ENCODE data around the gene ZHX3. TPM values are rescaled to one million over a fixed set of nuclear protein-coding genes. Genes with fewer than 3 reads are reported as not detected.
A peak's percentile ranks its signal among the peaks of the same experiment; 100 is the strongest.

Gene ZHX3
- total and polyA plus RNA-seq, 7 experiments from 2014 or later, result 6.6 to 12.8 (median 8.1) TPM

DNA sequence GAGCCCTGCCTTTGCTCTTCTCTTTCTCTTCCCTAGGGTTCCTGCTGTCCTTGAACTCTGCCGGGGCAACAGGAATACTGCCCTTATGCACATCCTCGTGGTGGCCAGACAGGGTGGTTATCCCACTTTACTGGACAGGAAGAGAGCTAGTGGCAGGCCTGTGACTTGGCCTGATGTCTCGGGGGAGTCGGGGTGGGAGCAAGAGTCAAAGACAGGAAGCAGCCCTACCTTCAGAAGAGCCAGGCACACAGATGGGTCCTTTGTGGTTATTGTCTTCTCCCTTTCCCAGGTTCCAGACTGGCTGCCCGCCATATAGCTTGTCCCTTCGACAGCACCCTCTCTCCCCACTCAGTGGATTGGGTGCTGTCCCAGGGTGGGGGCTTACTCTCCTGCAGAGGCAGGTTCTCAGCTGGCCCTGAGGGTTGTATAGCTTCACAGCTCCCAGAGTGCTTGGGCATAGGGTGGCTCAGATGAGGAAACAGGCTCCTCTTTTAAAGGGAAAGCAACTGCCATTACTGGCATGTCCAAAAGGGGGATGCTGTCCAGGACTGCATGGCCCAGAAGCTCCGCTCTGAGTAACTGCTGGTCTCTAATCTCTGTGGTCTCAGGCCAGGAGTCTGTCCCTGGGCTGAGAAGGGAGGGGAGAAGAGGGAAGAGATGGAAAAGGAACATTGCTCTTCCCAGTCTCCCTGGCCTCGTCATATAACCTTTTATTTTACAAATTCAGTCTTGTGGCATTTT, 162.9 kb downstream of the ZHX3 start:
- intact Hi-C loops (cut with micrococcal nuclease), result loop anchor here (5.0 to 10.0 kb wide), 3 partner anchors 163 to 538 kb away; partner anchors contain the start of gene ZHX3 (in 2 of the 2)
- Mint-ChIP-seq H3K27me3 (no peaks in the 10 kb centered on the region), H3K9me3 (peaks cover 0 to 5% (median 0%) of the 10 kb centered on the region in 11 donors), H3K4me3 (peak overlapping the region; percentile 63 to 96 (median 83)), H3K27ac (peak overlapping the region; percentile 90 to 100 (median 97)), H3K36me3 (peaks cover under 1 to 47% (median 5%) of the 10 kb centered on the region in 5 donors), H3K4me1 (peaks cover 79 to 100% (median 96%) of the 10 kb centered on the region in 7 donors)
- POLR2A ChIA-PET, result interaction anchor here (4.8 to 30.3 kb wide), 2 partner anchors 12 to 14 kb away, joined by 19 to 604 read pairs; partner anchors contain the start of gene PLCG1
- Histone ChIP-seq H3K4me3 (ENCODE audit: low read length) (peak overlapping the region; percentile 22), H3K36me3 (ENCODE audit: control insufficient read depth in 2 of 3, insufficient read depth in 3 of 3, low read length in 3 of 3) (no peaks in the 10 kb centered on the region), H3K27me3 (ENCODE audit: control insufficient read depth in 2 of 2, insufficient read depth in 2 of 2, low read length in 2 of 2) (no peaks in the 10 kb centered on the region), H3K27ac (ENCODE audit: low read depth, low read length) (peak overlapping the region; percentile 82), H3K9me3 (ENCODE audit: control insufficient read depth in 2 of 3, low read length in 3 of 3) (no peaks in the 10 kb centered on the region), H3K4me1 (ENCODE audit: control insufficient read depth in 2 of 2, insufficient read depth in 2 of 2, low read length in 2 of 2) (peaks cover 96 to 98% of the 10 kb centered on the region in 2 donors)
- ATAC-seq, result no peak
- CTCF ChIA-PET, result interaction anchor here (2.0 to 13.2 kb wide), 2 partner anchors 14 to 18 kb away, joined by 7 to 236 read pairs; partner anchors contain the start of gene PLCG1
- no peak for DNase-seq

DNA sequence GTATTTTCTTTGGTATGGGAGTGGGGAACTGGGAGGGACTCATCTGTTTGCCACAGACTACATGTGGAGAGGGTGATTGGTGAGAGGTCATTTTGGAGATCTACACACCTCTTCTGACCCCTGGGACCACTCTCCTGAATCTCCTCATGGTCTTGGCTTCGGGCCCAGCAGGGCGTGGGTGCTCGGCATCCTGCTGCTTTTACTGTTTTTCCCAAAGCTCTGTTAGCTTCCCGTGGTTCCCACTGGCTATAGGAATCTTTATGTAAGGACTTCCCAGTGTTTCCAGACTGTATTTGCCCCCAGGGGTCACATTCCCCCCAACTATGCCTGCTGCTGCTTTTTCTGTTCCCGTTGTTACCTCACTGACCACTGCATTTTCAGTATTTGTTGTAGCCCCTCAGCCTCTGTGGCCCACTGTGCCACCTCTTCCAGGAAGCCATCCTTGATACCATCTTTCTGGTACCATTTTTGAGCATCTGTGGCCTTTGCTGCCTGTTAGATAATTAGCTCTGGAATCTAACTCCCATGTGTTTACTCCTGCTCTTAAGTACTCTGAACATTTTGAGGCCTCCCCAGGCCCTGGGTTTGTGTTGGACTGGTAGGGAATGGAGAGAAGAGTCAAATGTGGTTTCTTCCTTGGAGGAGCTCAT, 165.3 kb downstream of the ZHX3 start:
- H3K9me3 Mint-ChIP-seq, result peaks cover 0 to 4% (median 0%) of the 10 kb centered on the region in 11 donors

DNA sequence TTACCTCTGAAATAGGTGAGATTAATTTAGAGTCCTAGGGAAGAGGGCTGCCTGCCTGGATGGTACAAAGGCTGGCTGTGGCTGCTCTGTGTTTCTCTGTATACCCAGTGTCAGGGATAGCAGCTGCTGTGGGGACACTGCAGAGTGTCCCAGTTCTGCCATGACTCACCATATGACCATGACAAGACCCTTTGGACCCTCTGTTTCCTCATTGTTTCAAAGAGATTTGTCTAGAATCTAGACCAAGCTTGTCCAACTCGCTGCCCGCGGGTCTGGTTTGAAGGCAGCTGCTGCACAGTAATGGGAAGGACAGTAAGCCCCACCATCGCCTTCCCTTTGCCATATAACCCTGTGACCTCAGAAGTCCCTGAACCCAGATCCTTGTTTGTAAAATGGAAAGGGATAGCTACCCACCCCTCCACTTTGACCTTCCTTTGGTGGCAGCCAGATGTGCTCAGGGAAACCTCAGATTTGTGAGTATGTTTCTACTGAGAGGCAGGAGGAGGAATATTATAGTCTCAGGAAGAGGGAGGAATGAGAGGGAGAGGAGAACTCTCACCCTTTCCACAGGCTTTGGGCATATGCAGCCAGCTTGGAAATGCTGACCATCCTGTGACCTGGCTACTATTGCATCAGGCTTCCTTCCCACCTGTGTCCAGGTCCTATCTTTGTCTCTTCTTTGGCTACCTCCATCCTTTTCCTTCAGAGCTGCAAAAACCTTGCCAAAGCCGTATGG, 166.2 kb downstream of the ZHX3 start:
- H3K27ac Mint-ChIP-seq, result peak overlapping the region; percentile 86 to 100 (median 94)

More for the DNA sequence above, 165.3 kb downstream of the ZHX3 start:
- Histone ChIP-seq H3K4me1 (ENCODE audit: control insufficient read depth in 2 of 2, insufficient read depth in 2 of 2, low read length in 2 of 2) (peaks cover 96 to 97% of the 10 kb centered on the region in 2 donors), H3K4me3 (ENCODE audit: low read length) (no peak overlapping the region), H3K9me3 (ENCODE audit: control insufficient read depth in 2 of 3, low read length in 3 of 3) (no peaks in the 10 kb centered on the region), H3K27me3 (ENCODE audit: control insufficient read depth in 2 of 2, insufficient read depth in 2 of 2, low read length in 2 of 2) (no peaks in the 10 kb centered on the region), H3K27ac (ENCODE audit: low read depth, low read length) (peak overlapping the region; percentile 91), H3K36me3 (ENCODE audit: control insufficient read depth in 2 of 3, insufficient read depth in 3 of 3, low read length in 3 of 3) (no peaks in the 10 kb centered on the region)
- DNase-seq, result no peak
- CTCF ChIA-PET, result interaction anchor here (1.6 to 13.2 kb wide), 2 partner anchors 12 to 21 kb away, joined by 5 to 236 read pairs; partner anchors contain the start of gene PLCG1
- POLR2A ChIA-PET, result interaction anchor here (0.6 to 30.3 kb wide), 4 partner anchors 12 to 174 kb away, joined by 3 to 604 read pairs (median 3); partner anchors contain the start of gene PLCG1
- intact Hi-C loops (cut with micrococcal nuclease), result loop anchor here in 1 of 2 donors (10.0 kb wide), 1 partner anchor 283 kb away; no protein-coding TSS in a partner anchor
- no peak for ATAC-seq
- peak overlapping the region; percentile 76 to 100 (median 94) for H3K27ac Mint-ChIP-seq
- no peaks in the 10 kb centered on the region for H3K27me3 Mint-ChIP-seq
- peak overlapping the region; percentile 54 to 96 (median 77) for H3K4me3 Mint-ChIP-seq
- peaks cover 75 to 100% (median 94%) of the 10 kb centered on the region in 7 donors for H3K4me1 Mint-ChIP-seq
- H3K36me3 Mint-ChIP-seq, result peaks cover 0 to 49% (median 9%) of the 10 kb centered on the region in 5 donors

DNA sequence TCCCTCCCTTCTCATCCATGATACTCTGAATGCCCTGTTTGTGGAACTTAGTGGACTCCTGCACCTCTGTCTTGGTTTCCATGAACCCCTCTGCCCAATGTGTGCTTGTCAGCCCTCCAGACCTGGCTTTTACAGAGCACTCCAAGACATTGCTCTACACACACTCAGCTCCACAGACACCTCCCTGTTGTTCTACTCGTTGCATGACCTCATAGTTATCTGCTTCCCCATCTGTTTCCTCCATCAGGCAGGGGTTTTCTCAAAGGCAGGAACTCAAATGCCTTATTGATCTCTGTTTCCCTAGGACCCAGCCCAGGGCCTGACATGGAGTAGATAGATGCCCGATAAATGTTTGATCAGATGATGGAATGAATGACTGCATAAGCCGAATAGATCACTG, 166.9 kb downstream of the ZHX3 start:
- peaks cover 0 to 52% (median 14%) of the 10 kb centered on the region in 5 donors for H3K36me3 Mint-ChIP-seq
- DNase-seq (peak in 3 of 9 donors; percentile 22 to 73 (median 29)), ATAC-seq (peak; percentile 77)
- peak overlapping the region; percentile 63 to 97 (median 84) for H3K4me3 Mint-ChIP-seq
- no peaks in the 10 kb centered on the region for H3K9me3 Mint-ChIP-seq
- H3K27ac Mint-ChIP-seq, result peak overlapping the region; percentile 86 to 100 (median 94)
- H3K36me3 ChIP-seq (ENCODE audit: control insufficient read depth in 2 of 3, insufficient read depth in 3 of 3, low read length in 3 of 3), result no peaks in the 10 kb centered on the region
- no peaks in the 10 kb centered on the region for H3K27me3 ChIP-seq (ENCODE audit: control insufficient read depth in 2 of 2, insufficient read depth in 2 of 2, low read length in 2 of 2)
- peak overlapping the region; percentile 91 for H3K27ac ChIP-seq (ENCODE audit: low read depth, low read length)
- H3K27me3 Mint-ChIP-seq, result no peaks in the 10 kb centered on the region
- peaks cover 96 to 100% of the 10 kb centered on the region in 2 donors for H3K4me1 ChIP-seq (ENCODE audit: control insufficient read depth in 2 of 2, insufficient read depth in 2 of 2, low read length in 2 of 2)
- H3K4me1 Mint-ChIP-seq, result peaks cover 81 to 100% (median 94%) of the 10 kb centered on the region in 7 donors
- H3K4me3 ChIP-seq (ENCODE audit: low read length), result no peak overlapping the region
- ChIA-PET CTCF (interaction anchor here (1.4 to 13.2 kb wide), 2 partner anchors 11 to 22 kb away, joined by 7 to 236 read pairs; partner anchors contain the start of gene PLCG1), POLR2A (interaction anchor here (0.6 to 30.3 kb wide), 3 partner anchors 8 to 82 kb away, joined by 3 to 604 read pairs (median 9); partner anchors contain the start of gene PLCG1)
- H3K9me3 ChIP-seq (ENCODE audit: control insufficient read depth in 2 of 3, low read length in 3 of 3), result no peaks in the 10 kb centered on the region
- intact Hi-C loops (cut with micrococcal nuclease), result loop anchor here (1.0 to 10.0 kb wide), 3 partner anchors 8 to 284 kb away; no protein-coding TSS in a partner anchor

More for the DNA sequence above, 166.2 kb downstream of the ZHX3 start:
- POLR2A ChIA-PET, result interaction anchor here (0.6 to 30.3 kb wide), 3 partner anchors 11 to 81 kb away, joined by 3 to 604 read pairs (median 3); partner anchors contain the start of gene PLCG1
- ATAC-seq, result peak; percentile 10
- H3K36me3 ChIP-seq (ENCODE audit: control insufficient read depth in 2 of 3, insufficient read depth in 3 of 3, low read length in 3 of 3), result no peaks in the 10 kb centered on the region
- H3K4me3 Mint-ChIP-seq, result peak overlapping the region in 9 of 10 donors; percentile 63 to 97 (median 86)
- peak overlapping the region; percentile 91 for H3K27ac ChIP-seq (ENCODE audit: low read depth, low read length)
- intact Hi-C loops (cut with micrococcal nuclease), result loop anchor here in 1 of 2 donors (1.0 to 10.0 kb wide), 2 partner anchors 9 to 283 kb away; no protein-coding TSS in a partner anchor
- H3K4me1 Mint-ChIP-seq, result peaks cover 77 to 100% (median 94%) of the 10 kb centered on the region in 7 donors
- H3K4me1 ChIP-seq (ENCODE audit: control insufficient read depth in 2 of 2, insufficient read depth in 2 of 2, low read length in 2 of 2), result peaks cover 96 to 100% of the 10 kb centered on the region in 2 donors
- CTCF ChIA-PET, result interaction anchor here (1.4 to 13.2 kb wide), 2 partner anchors 11 to 22 kb away, joined by 7 to 236 read pairs; partner anchors contain the start of gene PLCG1
- H3K9me3 ChIP-seq (ENCODE audit: control insufficient read depth in 2 of 3, low read length in 3 of 3), result no peaks in the 10 kb centered on the region
- no peak for DNase-seq
- H3K36me3 Mint-ChIP-seq, result peaks cover 0 to 53% (median 14%) of the 10 kb centered on the region in 5 donors
- H3K27me3 ChIP-seq (ENCODE audit: control insufficient read depth in 2 of 2, insufficient read depth in 2 of 2, low read length in 2 of 2), result no peaks in the 10 kb centered on the region
- H3K9me3 Mint-ChIP-seq, result no peaks in the 10 kb centered on the region
- H3K27me3 Mint-ChIP-seq, result no peaks in the 10 kb centered on the region
- no peak overlapping the region for H3K4me3 ChIP-seq (ENCODE audit: low read length)

DNA sequence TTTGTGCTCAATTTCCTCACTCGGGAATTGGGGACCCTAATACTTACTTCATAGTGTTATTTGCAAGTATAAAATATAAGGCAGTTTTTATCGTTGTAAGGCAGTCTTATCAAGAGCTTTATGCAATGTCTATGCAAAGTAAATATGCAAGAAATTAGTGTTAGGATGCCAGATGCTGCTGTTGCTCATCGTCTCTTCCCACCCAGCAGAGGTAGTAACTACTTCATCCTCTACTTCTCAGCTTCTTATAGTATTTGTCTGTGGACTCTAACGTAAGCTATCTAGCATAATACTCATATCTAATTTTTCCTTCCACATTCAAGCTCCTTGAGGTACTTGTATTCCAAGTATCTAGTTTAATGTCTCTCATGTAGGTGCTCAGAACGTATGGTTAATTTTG, 168.6 kb downstream of the ZHX3 start:
- Histone ChIP-seq H3K4me1 (ENCODE audit: control insufficient read depth in 2 of 2, insufficient read depth in 2 of 2, low read length in 2 of 2) (peaks cover 96 to 100% of the 10 kb centered on the region in 2 donors), H3K27ac (ENCODE audit: low read depth, low read length) (peak overlapping the region; percentile 91), H3K36me3 (ENCODE audit: control insufficient read depth in 2 of 3, insufficient read depth in 3 of 3, low read length in 3 of 3) (no peaks in the 10 kb centered on the region), H3K4me3 (ENCODE audit: low read length) (no peak overlapping the region), H3K9me3 (ENCODE audit: control insufficient read depth in 2 of 3, low read length in 3 of 3) (no peaks in the 10 kb centered on the region), H3K27me3 (ENCODE audit: control insufficient read depth in 2 of 2, insufficient read depth in 2 of 2, low read length in 2 of 2) (no peaks in the 10 kb centered on the region)
- no peak for DNase-seq
- intact Hi-C loops (cut with micrococcal nuclease), result loop anchor here in 1 of 2 donors (1.0 to 5.0 kb wide), 2 partner anchors 11 to 102 kb away; no protein-coding TSS in a partner anchor
- ChIA-PET CTCF (interaction anchor here (0.7 to 13.2 kb wide), 3 partner anchors 9 to 262 kb away, joined by 3 to 236 read pairs (median 3); partner anchors contain the start of gene PLCG1), POLR2A (interaction anchor here (0.7 to 30.3 kb wide), 4 partner anchors 8 to 51 kb away, joined by 3 to 604 read pairs (median 6); partner anchors contain the start of gene PLCG1)
- H3K36me3 Mint-ChIP-seq, result peaks cover 5 to 56% (median 21%) of the 10 kb centered on the region in 5 donors
- peaks cover 80 to 100% (median 94%) of the 10 kb centered on the region in 7 donors for H3K4me1 Mint-ChIP-seq
- peak overlapping the region; percentile 30 to 97 (median 70) for H3K4me3 Mint-ChIP-seq
- no peak for ATAC-seq
- H3K9me3 Mint-ChIP-seq, result no peaks in the 10 kb centered on the region
- H3K27ac Mint-ChIP-seq, result peak overlapping the region; percentile 77 to 100 (median 94)
- no peaks in the 10 kb centered on the region for H3K27me3 Mint-ChIP-seq
